ENCODE measurements around the gene FRRS1. TPM values are rescaled to one million over a fixed set of nuclear protein-coding genes. Genes with fewer than 3 reads are reported as not detected.

Gene FRRS1
- total and polyA plus RNA-seq, 9 donors: 2.8 to 17.2 (median 8.9) TPM

DNA sequence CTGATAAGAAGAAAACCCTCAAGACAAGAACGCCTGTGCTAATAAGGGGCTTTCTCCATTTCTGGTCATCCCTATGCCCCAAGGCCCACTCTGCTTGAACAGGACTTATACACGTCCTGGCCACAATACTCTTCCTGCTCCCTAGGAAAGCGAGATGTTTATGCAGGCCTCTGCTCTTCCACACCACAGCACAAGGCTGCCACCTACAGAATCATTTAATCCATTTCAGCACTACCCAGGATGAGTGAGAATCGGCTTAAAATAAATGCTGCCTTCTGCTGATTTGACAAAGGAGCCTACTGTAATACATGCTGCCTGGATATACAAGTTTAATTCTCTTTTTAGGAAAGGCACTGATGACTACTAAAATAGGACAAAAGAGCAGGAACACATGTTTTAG, 29.4 kb downstream of the FRRS1 start:
- no peaks in the 10 kb centered on the region for H3K27me3 ChIP-seq
- TF ChIP-seq, protein P1, sequence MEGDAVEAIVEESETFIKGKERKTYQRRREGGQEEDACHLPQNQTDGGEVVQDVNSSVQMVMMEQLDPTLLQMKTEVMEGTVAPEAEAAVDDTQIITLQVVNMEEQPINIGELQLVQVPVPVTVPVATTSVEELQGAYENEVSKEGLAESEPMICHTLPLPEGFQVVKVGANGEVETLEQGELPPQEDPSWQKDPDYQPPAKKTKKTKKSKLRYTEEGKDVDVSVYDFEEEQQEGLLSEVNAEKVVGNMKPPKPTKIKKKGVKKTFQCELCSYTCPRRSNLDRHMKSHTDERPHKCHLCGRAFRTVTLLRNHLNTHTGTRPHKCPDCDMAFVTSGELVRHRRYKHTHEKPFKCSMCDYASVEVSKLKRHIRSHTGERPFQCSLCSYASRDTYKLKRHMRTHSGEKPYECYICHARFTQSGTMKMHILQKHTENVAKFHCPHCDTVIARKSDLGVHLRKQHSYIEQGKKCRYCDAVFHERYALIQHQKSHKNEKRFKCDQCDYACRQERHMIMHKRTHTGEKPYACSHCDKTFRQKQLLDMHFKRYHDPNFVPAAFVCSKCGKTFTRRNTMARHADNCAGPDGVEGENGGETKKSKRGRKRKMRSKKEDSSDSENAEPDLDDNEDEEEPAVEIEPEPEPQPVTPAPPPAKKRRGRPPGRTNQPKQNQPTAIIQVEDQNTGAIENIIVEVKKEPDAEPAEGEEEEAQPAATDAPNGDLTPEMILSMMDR (IDR thresholded peaks at IDR 0.05): no peak
- TF ChIP-seq POLR2A (IDR thresholded peaks at IDR 0.05) (no peak), EP300 (IDR thresholded peaks at IDR 0.05) (no peak)
- H3K9me3 ChIP-seq: no peaks in the 10 kb centered on the region
- no peaks in the 10 kb centered on the region for H3K4me1 ChIP-seq (ENCODE audit: insufficient read depth)
- no peaks in the 10 kb centered on the region for H3K36me3 ChIP-seq
- no peak overlapping the region for H3K27ac ChIP-seq
- 54 to 63% (median 58%) methylated on average over 4 of the region's 4 CpGs for WGBS, 3 donors
- intact Hi-C loops (cut with DNase I): loop anchor here in 1 of 4 donors (10.0 kb wide), 1 partner anchor 552 kb away; no protein-coding TSS in a partner anchor
- no peak overlapping the region for H3K4me3 ChIP-seq
- DNase-seq: no peak

DNA sequence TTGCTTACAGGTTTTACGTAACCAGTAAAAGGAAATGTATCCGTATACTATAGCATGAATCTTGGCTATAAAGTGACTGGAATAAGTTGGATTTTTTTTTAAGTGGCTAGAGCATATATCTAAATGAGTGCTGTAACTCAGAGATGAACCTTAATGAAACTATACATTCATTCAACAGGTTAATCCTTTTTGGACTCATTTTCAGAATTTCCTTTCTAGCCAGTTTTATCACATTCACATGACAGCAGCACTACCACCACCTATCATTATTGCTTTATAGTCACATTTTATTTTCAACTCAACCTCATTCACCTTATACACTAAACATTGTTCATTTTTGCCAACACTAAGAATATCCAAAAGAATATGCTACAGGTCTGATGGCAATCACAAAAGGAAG, 30.6 kb downstream of the FRRS1 start:
- no peak for DNase-seq
- Histone ChIP-seq H3K27ac (no peak overlapping the region), H3K4me1 (ENCODE audit: insufficient read depth) (no peaks in the 10 kb centered on the region), H3K27me3 (no peaks in the 10 kb centered on the region), H3K4me3 (no peak overlapping the region), H3K36me3 (no peaks in the 10 kb centered on the region), H3K9me3 (no peaks in the 10 kb centered on the region)
- TF ChIP-seq EP300 (IDR thresholded peaks at IDR 0.05) (no peak), POLR2A (IDR thresholded peaks at IDR 0.05) (no peak)
- TF ChIP-seq, protein P1 (IDR thresholded peaks at IDR 0.05): no peak
- intact Hi-C loops (cut with DNase I): loop anchor here in 1 of 4 donors (10.0 kb wide), 1 partner anchor 551 kb away; no protein-coding TSS in a partner anchor
- 90 to 95% (median 92%) methylated on average over 2 of the region's 2 CpGs for WGBS, 3 donors

DNA sequence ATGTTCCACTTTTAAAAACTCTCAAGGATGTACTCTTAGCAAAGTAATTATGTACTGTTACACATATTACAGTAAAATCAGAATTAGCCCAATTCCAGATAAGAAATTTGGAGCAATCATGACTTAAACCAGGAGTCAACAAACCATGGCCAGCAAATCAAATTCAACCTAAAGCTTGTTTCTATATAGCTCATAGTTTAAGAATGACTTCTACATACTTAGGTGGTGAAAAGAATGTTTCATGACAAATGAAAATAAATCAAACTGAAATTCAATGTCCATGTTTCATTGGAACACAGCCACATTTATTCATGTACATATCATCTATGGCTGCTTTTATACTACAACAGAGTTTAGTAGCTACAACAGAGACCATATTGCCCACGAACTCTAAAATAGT, 35.1 kb downstream of the FRRS1 start:
- Histone ChIP-seq H3K27ac (no peak overlapping the region), H3K36me3 (no peaks in the 10 kb centered on the region), H3K4me3 (no peak overlapping the region), H3K9me3 (no peaks in the 10 kb centered on the region), H3K4me1 (ENCODE audit: insufficient read depth) (no peaks in the 10 kb centered on the region), H3K27me3 (no peaks in the 10 kb centered on the region)
- no peak for DNase-seq
- TF ChIP-seq POLR2A (IDR thresholded peaks at IDR 0.05) (no peak), EP300 (IDR thresholded peaks at IDR 0.05) (no peak)
- TF ChIP-seq, protein P1 (IDR thresholded peaks at IDR 0.05): no peak
- 92 to 100% (median 94%) methylated on average over 1 of the region's 1 CpG for WGBS, 3 donors
- intact Hi-C loops (cut with DNase I): loop anchor here in 1 of 4 donors (10.0 kb wide), 1 partner anchor 547 kb away; no protein-coding TSS in a partner anchor

DNA sequence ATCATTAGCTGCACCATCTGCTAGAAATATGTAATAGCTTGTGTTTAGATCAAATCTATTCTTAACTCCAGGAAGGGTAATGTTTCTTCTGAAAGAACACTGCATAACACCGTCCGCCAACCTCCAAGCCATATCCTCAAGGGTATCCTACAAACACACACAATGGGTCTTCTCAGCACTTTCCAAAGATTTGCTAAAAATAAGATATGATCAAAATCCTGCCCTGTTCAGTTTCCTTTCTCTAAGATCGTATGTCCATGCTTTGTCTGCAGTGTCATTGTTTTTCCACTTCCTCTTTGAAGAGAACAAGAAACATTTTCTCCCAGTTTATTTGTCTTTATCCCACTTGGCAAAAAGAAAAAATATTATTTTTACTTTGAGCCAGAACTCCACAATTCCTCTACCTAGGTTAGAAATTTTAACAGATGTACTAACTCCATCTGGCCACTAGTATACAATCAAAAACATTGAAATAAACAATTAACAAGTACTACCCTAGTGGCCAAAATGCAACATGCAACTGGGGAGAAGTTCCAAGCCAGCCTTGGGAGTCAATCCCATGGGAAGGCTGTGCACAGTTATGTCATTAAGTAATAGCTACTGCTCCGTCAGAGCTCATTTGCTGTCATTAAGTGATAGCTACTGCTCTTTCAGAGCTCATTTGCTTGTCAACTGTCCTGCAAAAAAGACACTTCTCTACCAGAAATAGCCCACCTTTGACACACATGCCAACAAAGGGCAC, 37.8 kb downstream of the FRRS1 start:
- Histone ChIP-seq H3K27me3 (no peaks in the 10 kb centered on the region), H3K4me3 (no peak overlapping the region), H3K36me3 (no peaks in the 10 kb centered on the region), H3K9me3 (no peaks in the 10 kb centered on the region), H3K27ac (no peak overlapping the region), H3K4me1 (ENCODE audit: insufficient read depth) (no peaks in the 10 kb centered on the region)
- TF ChIP-seq, protein P1 (IDR thresholded peaks at IDR 0.05): no peak
- no peak for TF ChIP-seq EP300 (IDR thresholded peaks at IDR 0.05)
- no peak for TF ChIP-seq POLR2A (IDR thresholded peaks at IDR 0.05)
- 75 to 80% (median 78%) methylated on average over 4 of the region's 4 CpGs for WGBS, 3 donors
- intact Hi-C loops (cut with DNase I): loop anchor here in 1 of 4 donors (5.0 kb wide), 1 partner anchor 1091 kb away; no protein-coding TSS in a partner anchor
- no peak for DNase-seq
